CD4-positive, alpha-beta T cell treated with Interleukin-21 for 1 hour (primary cell): Measurements from ENCODE around the gene TRIM24.

ENCODE experiments used
- DNase-seq: peaks from one replicate; pipeline ENCODE4 v3.0.0-alpha.2; 2020

Gene TRIM24

GRCh38 chr7:138630059-138630610 is 170.1 kb downstream of the TRIM24 start:
- no peak for DNase-seq

- DNase-seq = no peak
Observed at GRCh38 chr7:138632384-138632783, 172.3 kb downstream of the TRIM24 start.

- no peak for DNase-seq
Observed at GRCh38 chr7:138632826-138633602, 173.0 kb downstream of the TRIM24 start.
